Measurements from ENCODE around the gene MTM1.

DNA sequence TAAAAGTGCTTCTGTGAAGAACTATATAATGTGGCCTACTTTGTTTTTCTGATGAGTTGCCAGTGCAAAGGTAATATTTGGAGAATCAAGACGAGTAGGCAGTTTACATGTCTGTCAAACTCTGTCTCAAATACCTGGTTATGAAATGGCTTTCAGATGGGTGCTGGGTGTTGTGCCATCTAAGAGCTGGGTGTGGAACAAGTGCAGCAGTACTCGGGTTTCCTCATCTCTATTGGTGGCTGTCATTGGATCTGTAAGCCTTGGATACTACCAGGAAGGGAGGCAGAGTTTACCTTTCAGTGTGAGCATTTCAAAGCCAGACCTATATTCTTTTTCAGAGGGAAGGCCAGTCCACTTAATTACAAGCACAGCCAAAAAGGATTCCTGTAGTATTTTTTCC, 37.2 kb downstream of the MTM1 start:
- TF ChIP-seq, protein P1, sequence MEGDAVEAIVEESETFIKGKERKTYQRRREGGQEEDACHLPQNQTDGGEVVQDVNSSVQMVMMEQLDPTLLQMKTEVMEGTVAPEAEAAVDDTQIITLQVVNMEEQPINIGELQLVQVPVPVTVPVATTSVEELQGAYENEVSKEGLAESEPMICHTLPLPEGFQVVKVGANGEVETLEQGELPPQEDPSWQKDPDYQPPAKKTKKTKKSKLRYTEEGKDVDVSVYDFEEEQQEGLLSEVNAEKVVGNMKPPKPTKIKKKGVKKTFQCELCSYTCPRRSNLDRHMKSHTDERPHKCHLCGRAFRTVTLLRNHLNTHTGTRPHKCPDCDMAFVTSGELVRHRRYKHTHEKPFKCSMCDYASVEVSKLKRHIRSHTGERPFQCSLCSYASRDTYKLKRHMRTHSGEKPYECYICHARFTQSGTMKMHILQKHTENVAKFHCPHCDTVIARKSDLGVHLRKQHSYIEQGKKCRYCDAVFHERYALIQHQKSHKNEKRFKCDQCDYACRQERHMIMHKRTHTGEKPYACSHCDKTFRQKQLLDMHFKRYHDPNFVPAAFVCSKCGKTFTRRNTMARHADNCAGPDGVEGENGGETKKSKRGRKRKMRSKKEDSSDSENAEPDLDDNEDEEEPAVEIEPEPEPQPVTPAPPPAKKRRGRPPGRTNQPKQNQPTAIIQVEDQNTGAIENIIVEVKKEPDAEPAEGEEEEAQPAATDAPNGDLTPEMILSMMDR (IDR thresholded peaks at IDR 0.05): no peak
- no peak for TF ChIP-seq POLR2AphosphoS5 (IDR thresholded peaks at IDR 0.05)
- no peak for TF ChIP-seq POLR2A (IDR thresholded peaks at IDR 0.05)
